Skeletal muscle tissue (tissue), 4 donors: ENCODE results near the gene ARHGAP25. TPM values are rescaled to one million over a fixed set of nuclear protein-coding genes. Genes with fewer than 3 reads are reported as not detected.

Experiments
- H3K27ac ChIP-seq: one replicate; pipeline ENCODE4 v1.7.0; 2013; ENCODE audit warnings: mild to moderate bottlenecking, low read depth, low read length, inconsistent platforms
- H3K27me3 ChIP-seq, 3 donors: one replicate each; pipeline ENCODE4 v1.7.0; 2013; ENCODE audit warnings: low read length in 3 of 3; ENCODE audit not compliant: control insufficient read depth in 3 of 3, insufficient read depth in 3 of 3
- H3K36me3 ChIP-seq, 3 donors: one replicate each; pipeline ENCODE4 v1.7.0; 2013; ENCODE audit warnings: low read length in 3 of 3; ENCODE audit not compliant: control insufficient read depth in 3 of 3, insufficient read depth in 3 of 3
- H3K4me1 ChIP-seq, 3 donors: one replicate each; pipeline ENCODE4 v1.7.0; 2013; ENCODE audit warnings: low read length in 3 of 3, mild to moderate bottlenecking in 3 of 3; ENCODE audit not compliant: control insufficient read depth in 3 of 3, insufficient read depth in 3 of 3
- H3K4me3 ChIP-seq, 3 donors: one replicate each; pipeline ENCODE4 v1.7.0; 2013; ENCODE audit warnings: low read length in 3 of 3
- H3K9ac ChIP-seq, 3 donors: one replicate each; pipeline ENCODE4 v1.7.0; 2013; ENCODE audit warnings: low read length in 3 of 3, mild to moderate bottlenecking in 3 of 3, moderate library complexity in 2 of 3, low read depth in 1 of 3
- H3K9me3 ChIP-seq, 3 donors: one replicate each; pipeline ENCODE4 v1.7.0; 2013; ENCODE audit warnings: low read length in 3 of 3; ENCODE audit not compliant: control insufficient read depth in 3 of 3
- total RNA-seq: library from RNA; depleted of rRNA; stranded (reverse); fragments of >200 nt; gene quantifications from one replicate; pipeline ENCODE4 v1.2.3, GENCODE V29; 2014
- donor health status: Osteomylitis.

The ARHGAP25 gene
- total RNA-seq, 1 donor from 2014 or later = 4.7 TPM

- Histone ChIP-seq H3K36me3 (no peaks in the 10 kb centered on the region), H3K9ac (no peak overlapping the region), H3K27ac (no peak overlapping the region), H3K27me3 (no peaks in the 10 kb centered on the region), H3K4me3 (no peak overlapping the region), H3K9me3 (no peaks in the 10 kb centered on the region), H3K4me1 (peaks cover 0 to 4% (median 0%) of the 10 kb centered on the region in 3 donors)
Measured at GRCh38 chr2:68750592-68751396, 16.2 kb downstream of the ARHGAP25 start.

- no peak overlapping the region for H3K9ac ChIP-seq
Measured at GRCh38 chr2:68751397-68752339, 17.1 kb downstream of the ARHGAP25 start.

GRCh38 chr2:68753318-68753717, 18.7 kb downstream of the ARHGAP25 start:
- no peak overlapping the region for H3K9ac ChIP-seq
- no peak overlapping the region for H3K4me3 ChIP-seq
- no peak overlapping the region for H3K27ac ChIP-seq
- H3K36me3 ChIP-seq = no peaks in the 10 kb centered on the region
- peaks cover 0 to 4% (median 0%) of the 10 kb centered on the region in 3 donors for H3K4me1 ChIP-seq
- H3K9me3 ChIP-seq = no peaks in the 10 kb centered on the region
- no peaks in the 10 kb centered on the region for H3K27me3 ChIP-seq

More at GRCh38 chr2:68751397-68752339, 17.1 kb downstream of the ARHGAP25 start:
- Histone ChIP-seq H3K4me3 (peak overlapping the region in 2 of 3 donors; percentile 45 to 65), H3K27me3 (no peaks in the 10 kb centered on the region), H3K27ac (no peak overlapping the region), H3K9me3 (no peaks in the 10 kb centered on the region), H3K36me3 (no peaks in the 10 kb centered on the region), H3K4me1 (peaks cover 0 to 4% (median 0%) of the 10 kb centered on the region in 3 donors)

- H3K9ac ChIP-seq = no peak overlapping the region
- no peaks in the 10 kb centered on the region for H3K36me3 ChIP-seq
- peaks cover 0 to 4% (median 0%) of the 10 kb centered on the region in 3 donors for H3K4me1 ChIP-seq
- H3K9me3 ChIP-seq = no peaks in the 10 kb centered on the region
- no peak overlapping the region for H3K27ac ChIP-seq
- H3K27me3 ChIP-seq = no peaks in the 10 kb centered on the region
- H3K4me3 ChIP-seq = no peak overlapping the region
Measured at GRCh38 chr2:68755071-68755470, 20.5 kb downstream of the ARHGAP25 start.

- Histone ChIP-seq H3K9ac (no peak overlapping the region), H3K27ac (no peak overlapping the region), H3K36me3 (no peaks in the 10 kb centered on the region), H3K4me1 (peaks cover 0 to 4% (median 0%) of the 10 kb centered on the region in 3 donors), H3K27me3 (no peaks in the 10 kb centered on the region), H3K4me3 (no peak overlapping the region), H3K9me3 (no peaks in the 10 kb centered on the region)
Measured at GRCh38 chr2:68756178-68756577, 21.6 kb downstream of the ARHGAP25 start.

- no peaks in the 10 kb centered on the region for H3K36me3 ChIP-seq
- H3K27me3 ChIP-seq = no peaks in the 10 kb centered on the region
- no peak overlapping the region for H3K27ac ChIP-seq
- H3K4me1 ChIP-seq = no peaks in the 10 kb centered on the region
- H3K9ac ChIP-seq = no peak overlapping the region
- no peaks in the 10 kb centered on the region for H3K9me3 ChIP-seq
- H3K4me3 ChIP-seq = no peak overlapping the region
Measured at GRCh38 chr2:68757081-68757480, 22.5 kb downstream of the ARHGAP25 start.

- Histone ChIP-seq H3K4me3 (no peak overlapping the region), H3K9me3 (no peaks in the 10 kb centered on the region), H3K4me1 (peaks cover 0 to 6% (median under 1%) of the 10 kb centered on the region in 3 donors), H3K9ac (no peak overlapping the region), H3K36me3 (no peaks in the 10 kb centered on the region), H3K27ac (no peak overlapping the region), H3K27me3 (no peaks in the 10 kb centered on the region)
Measured at GRCh38 chr2:68762100-68762499, 27.5 kb downstream of the ARHGAP25 start.

- no peaks in the 10 kb centered on the region for H3K27me3 ChIP-seq
- H3K27ac ChIP-seq = no peak overlapping the region
- H3K4me1 ChIP-seq = peaks cover 0 to 6% (median 4%) of the 10 kb centered on the region in 3 donors
- H3K4me3 ChIP-seq = no peak overlapping the region
- no peak overlapping the region for H3K9ac ChIP-seq
- H3K36me3 ChIP-seq = no peaks in the 10 kb centered on the region
- H3K9me3 ChIP-seq = no peaks in the 10 kb centered on the region
Measured at GRCh38 chr2:68762665-68763064, 28.1 kb downstream of the ARHGAP25 start.

- no peak overlapping the region for H3K4me3 ChIP-seq
- peaks cover 0 to 6% (median 4%) of the 10 kb centered on the region in 3 donors for H3K4me1 ChIP-seq
- no peaks in the 10 kb centered on the region for H3K9me3 ChIP-seq
- H3K36me3 ChIP-seq = no peaks in the 10 kb centered on the region
- no peaks in the 10 kb centered on the region for H3K27me3 ChIP-seq
- no peak overlapping the region for H3K9ac ChIP-seq
- no peak overlapping the region for H3K27ac ChIP-seq
Measured at GRCh38 chr2:68764041-68764805, 29.6 kb downstream of the ARHGAP25 start.
